Ishikawa (cell line): ENCODE measurements around the gene LAIR1.

ENCODE experiments used
- CEBPB ChIP-seq: IDR thresholded peaks from 2 replicates; pipeline ENCODE4 v1.6.1; 2012
- CREB1 ChIP-seq: IDR thresholded peaks from 2 replicates; pipeline ENCODE4 v1.6.1; 2012; ENCODE audit warnings: low read depth
- EGR1 ChIP-seq: IDR thresholded peaks from 2 replicates; pipeline ENCODE4 v1.6.1; 2012
- EP300 ChIP-seq: IDR thresholded peaks from 2 replicates; pipeline ENCODE4 v1.6.1; 2012; ENCODE audit warnings: borderline replicate concordance
- FOXM1 ChIP-seq: IDR thresholded peaks from 2 replicates; pipeline ENCODE4 v1.6.1; 2012; ENCODE audit warnings: low read depth, borderline replicate concordance
- NFIC ChIP-seq: IDR thresholded peaks from 2 replicates; pipeline ENCODE4 v1.6.1; 2012
- RAD21 ChIP-seq: IDR thresholded peaks from 2 replicates; pipeline ENCODE4 v1.6.1; 2012; ENCODE audit warnings: low read depth
- TAF1 ChIP-seq: IDR thresholded peaks from 2 replicates; pipeline ENCODE4 v1.6.1; 2012; ENCODE audit warnings: low read depth, mild to moderate bottlenecking
- TCF12 ChIP-seq: IDR thresholded peaks from 2 replicates; pipeline ENCODE4 v1.6.1; 2012; ENCODE audit warnings: low read depth
- TEAD4 ChIP-seq: IDR thresholded peaks from 2 replicates; pipeline ENCODE4 v1.6.1; 2012
- USF1 ChIP-seq: IDR thresholded peaks from 2 replicates; pipeline ENCODE4 v1.6.1; 2012
- YY1 ChIP-seq: IDR thresholded peaks from 2 replicates; pipeline ENCODE4 v1.6.1; 2012; ENCODE audit warnings: low read depth
- ZBTB7A ChIP-seq: IDR thresholded peaks from 2 replicates; pipeline ENCODE4 v1.6.1; 2012; ENCODE audit warnings: low read depth
- TF ChIP-seq, protein P1 (sequence below): IDR thresholded peaks from 2 replicates; pipeline ENCODE4 v1.6.1; 2012
- TF ChIP-seq, protein P2 (sequence below): IDR thresholded peaks from 2 replicates; pipeline ENCODE4 v1.6.1; 2012; ENCODE audit warnings: low read depth, mild to moderate bottlenecking

Gene LAIR1

GRCh38 chr19:54325194-54325621 lies 39.5 kb downstream of the LAIR1 start:
- TF ChIP-seq RAD21 (peak; percentile 49), NFIC (no peak), TEAD4 (no peak)

GRCh38 chr19:54324071-54324470 lies 40.7 kb downstream of the LAIR1 start:
- TF ChIP-seq RAD21, result no peak
- TF ChIP-seq TCF12, result no peak
- no peak for TF ChIP-seq CEBPB
- TF ChIP-seq ZBTB7A, result no peak
- no peak for TF ChIP-seq TAF1
- TF ChIP-seq EGR1, result no peak
- no peak for TF ChIP-seq EP300
- TF ChIP-seq TEAD4, result no peak
- TF ChIP-seq YY1, result no peak
- no peak for TF ChIP-seq FOXM1
- TF ChIP-seq, protein P1, sequence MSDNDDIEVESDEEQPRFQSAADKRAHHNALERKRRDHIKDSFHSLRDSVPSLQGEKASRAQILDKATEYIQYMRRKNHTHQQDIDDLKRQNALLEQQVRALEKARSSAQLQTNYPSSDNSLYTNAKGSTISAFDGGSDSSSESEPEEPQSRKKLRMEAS, result no peak
- no peak for TF ChIP-seq USF1
- TF ChIP-seq, protein P2, sequence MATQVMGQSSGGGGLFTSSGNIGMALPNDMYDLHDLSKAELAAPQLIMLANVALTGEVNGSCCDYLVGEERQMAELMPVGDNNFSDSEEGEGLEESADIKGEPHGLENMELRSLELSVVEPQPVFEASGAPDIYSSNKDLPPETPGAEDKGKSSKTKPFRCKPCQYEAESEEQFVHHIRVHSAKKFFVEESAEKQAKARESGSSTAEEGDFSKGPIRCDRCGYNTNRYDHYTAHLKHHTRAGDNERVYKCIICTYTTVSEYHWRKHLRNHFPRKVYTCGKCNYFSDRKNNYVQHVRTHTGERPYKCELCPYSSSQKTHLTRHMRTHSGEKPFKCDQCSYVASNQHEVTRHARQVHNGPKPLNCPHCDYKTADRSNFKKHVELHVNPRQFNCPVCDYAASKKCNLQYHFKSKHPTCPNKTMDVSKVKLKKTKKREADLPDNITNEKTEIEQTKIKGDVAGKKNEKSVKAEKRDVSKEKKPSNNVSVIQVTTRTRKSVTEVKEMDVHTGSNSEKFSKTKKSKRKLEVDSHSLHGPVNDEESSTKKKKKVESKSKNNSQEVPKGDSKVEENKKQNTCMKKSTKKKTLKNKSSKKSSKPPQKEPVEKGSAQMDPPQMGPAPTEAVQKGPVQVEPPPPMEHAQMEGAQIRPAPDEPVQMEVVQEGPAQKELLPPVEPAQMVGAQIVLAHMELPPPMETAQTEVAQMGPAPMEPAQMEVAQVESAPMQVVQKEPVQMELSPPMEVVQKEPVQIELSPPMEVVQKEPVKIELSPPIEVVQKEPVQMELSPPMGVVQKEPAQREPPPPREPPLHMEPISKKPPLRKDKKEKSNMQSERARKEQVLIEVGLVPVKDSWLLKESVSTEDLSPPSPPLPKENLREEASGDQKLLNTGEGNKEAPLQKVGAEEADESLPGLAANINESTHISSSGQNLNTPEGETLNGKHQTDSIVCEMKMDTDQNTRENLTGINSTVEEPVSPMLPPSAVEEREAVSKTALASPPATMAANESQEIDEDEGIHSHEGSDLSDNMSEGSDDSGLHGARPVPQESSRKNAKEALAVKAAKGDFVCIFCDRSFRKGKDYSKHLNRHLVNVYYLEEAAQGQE, result no peak
- TF ChIP-seq CREB1, result no peak
- no peak for TF ChIP-seq NFIC

DNA sequence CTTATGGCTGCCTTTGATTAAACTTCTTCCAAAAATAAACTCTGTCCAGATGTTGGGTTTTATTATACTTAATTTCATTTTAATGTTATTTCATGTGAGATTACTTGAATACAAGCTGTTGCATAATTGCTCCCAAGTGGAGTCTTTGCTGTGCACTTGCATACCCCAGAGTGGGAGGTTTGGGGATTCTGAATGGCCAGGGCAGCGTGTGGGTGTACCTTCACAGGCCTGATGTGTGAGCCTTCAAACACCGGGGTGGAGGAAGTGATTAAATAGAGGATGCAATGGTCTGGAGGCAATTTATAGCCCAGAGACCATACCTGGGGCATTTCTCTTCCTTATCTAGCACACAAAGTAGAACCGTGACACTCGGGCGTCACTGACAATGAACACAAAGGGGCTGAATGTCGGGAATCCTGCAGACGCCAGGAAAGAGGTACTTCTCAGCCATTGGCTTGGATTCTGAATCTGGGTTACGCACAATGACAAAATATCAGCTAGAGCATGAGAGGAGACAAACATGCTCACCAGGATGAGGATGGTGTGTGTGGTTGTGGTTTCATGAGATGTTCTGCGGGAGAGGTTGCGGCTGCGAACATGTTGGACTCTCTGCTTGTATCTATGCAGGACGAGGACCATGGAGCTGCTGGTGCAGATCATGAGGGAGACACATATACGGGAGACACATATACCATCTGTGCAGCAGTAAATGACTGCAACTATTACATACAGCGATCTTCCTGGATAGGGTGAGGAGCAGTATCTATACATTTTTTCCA lies 44.6 kb downstream of the LAIR1 start:
- no peak for TF ChIP-seq CEBPB
- TF ChIP-seq USF1, result no peak
- TF ChIP-seq CREB1, result no peak
- no peak for TF ChIP-seq RAD21
- no peak for TF ChIP-seq NFIC
- TF ChIP-seq YY1, result no peak

- TF ChIP-seq TEAD4, result no peak
- no peak for TF ChIP-seq FOXM1
- no peak for TF ChIP-seq RAD21
- no peak for TF ChIP-seq TCF12
- TF ChIP-seq EP300, result no peak
- no peak for TF ChIP-seq ZBTB7A
- no peak for TF ChIP-seq TAF1
- no peak for TF ChIP-seq CEBPB
- TF ChIP-seq, protein P1, result no peak
- TF ChIP-seq, protein P2, result no peak
- TF ChIP-seq YY1, result no peak
Observed at GRCh38 chr19:54319049-54319448, 45.7 kb downstream of the LAIR1 start.

DNA sequence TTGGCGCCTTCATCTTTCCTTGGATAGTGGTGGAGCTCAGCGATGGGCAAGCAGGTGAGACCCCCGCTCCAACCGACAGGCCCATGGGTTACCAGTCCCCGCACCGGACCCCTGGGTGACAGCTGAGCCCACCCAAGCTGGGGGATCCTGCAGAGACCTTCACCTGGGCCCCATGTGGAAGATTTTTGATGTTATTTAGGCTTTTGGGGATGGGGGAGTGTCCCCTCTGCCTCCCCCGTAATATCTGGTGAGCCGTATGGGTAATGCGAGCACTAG lies 46.8 kb downstream of the LAIR1 start:
- TF ChIP-seq CEBPB, result no peak
- no peak for TF ChIP-seq YY1
- no peak for TF ChIP-seq TEAD4

DNA sequence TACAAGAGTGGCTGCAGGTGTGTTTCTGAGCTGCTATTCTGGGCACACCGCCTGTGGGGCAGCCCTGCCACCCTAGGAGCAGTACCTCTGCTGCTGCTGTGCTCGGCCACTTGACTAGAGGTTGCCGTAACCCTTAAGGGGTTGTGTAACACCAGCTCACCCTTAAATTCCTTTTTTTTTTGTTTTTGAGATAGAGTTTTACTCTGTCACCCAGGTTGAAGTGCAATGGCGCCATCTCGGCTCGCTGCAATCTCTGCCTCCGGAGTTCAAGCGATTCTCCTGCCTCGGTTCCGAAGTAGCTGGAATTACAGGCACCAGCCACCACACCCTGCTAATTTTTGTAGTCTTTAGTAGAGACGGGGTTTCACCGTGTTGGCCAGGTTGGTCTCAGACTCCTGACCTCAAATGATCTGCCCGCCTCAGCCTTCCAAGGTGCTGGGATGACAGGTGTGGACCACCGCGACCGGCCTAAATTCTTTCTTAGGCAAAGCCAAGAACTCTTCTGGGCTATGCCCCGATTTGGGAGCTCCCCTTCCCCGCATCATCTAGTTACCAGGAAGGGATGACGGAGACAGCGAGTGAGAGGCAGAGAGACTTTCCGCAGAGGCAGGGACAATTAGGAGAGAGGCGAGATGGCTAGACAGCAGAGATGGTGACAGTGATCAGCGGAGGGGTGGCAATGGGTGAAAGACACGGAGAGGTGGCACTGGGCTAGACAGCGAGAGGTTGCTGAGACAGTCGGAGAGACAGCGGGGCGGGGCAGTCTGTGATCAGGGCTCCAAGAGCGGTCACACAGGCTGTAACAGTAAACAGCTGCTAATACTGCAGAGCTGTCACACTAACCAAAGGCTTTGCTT lies 47.4 kb downstream of the LAIR1 start:
- no peak for TF ChIP-seq EGR1
- no peak for TF ChIP-seq TAF1
- no peak for TF ChIP-seq CREB1
- no peak for TF ChIP-seq FOXM1
- no peak for TF ChIP-seq USF1
- no peak for TF ChIP-seq NFIC
- no peak for TF ChIP-seq EP300
- no peak for TF ChIP-seq TCF12
- TF ChIP-seq, protein P1, result no peak
- no peak for TF ChIP-seq ZBTB7A
- TF ChIP-seq, protein P2, result no peak
- no peak for TF ChIP-seq TEAD4
- TF ChIP-seq RAD21, result no peak
- TF ChIP-seq CEBPB, result no peak
- no peak for TF ChIP-seq YY1
